ENCODE data around the gene KRT38.

- TF ChIP-seq, protein P1, sequence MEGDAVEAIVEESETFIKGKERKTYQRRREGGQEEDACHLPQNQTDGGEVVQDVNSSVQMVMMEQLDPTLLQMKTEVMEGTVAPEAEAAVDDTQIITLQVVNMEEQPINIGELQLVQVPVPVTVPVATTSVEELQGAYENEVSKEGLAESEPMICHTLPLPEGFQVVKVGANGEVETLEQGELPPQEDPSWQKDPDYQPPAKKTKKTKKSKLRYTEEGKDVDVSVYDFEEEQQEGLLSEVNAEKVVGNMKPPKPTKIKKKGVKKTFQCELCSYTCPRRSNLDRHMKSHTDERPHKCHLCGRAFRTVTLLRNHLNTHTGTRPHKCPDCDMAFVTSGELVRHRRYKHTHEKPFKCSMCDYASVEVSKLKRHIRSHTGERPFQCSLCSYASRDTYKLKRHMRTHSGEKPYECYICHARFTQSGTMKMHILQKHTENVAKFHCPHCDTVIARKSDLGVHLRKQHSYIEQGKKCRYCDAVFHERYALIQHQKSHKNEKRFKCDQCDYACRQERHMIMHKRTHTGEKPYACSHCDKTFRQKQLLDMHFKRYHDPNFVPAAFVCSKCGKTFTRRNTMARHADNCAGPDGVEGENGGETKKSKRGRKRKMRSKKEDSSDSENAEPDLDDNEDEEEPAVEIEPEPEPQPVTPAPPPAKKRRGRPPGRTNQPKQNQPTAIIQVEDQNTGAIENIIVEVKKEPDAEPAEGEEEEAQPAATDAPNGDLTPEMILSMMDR (IDR thresholded peaks at IDR 0.05) = no peak
- no peak for TF ChIP-seq EP300 (IDR thresholded peaks at IDR 0.05)
- no peak for TF ChIP-seq POLR2AphosphoS5 (IDR thresholded peaks at IDR 0.05)
- TF ChIP-seq POLR2A (IDR thresholded peaks at IDR 0.05) = no peak
Measured at GRCh38 chr17:41484920-41485904, 44.4 kb upstream of the KRT38 start.
